ENCODE results near the gene WDR90. TPM values are rescaled to one million over a fixed set of nuclear protein-coding genes. Genes with fewer than 3 reads are reported as not detected.

Gene WDR90
- polyA plus RNA-seq, 3 donors = 0.13 to 16.5 (median 1.1) TPM

DNA sequence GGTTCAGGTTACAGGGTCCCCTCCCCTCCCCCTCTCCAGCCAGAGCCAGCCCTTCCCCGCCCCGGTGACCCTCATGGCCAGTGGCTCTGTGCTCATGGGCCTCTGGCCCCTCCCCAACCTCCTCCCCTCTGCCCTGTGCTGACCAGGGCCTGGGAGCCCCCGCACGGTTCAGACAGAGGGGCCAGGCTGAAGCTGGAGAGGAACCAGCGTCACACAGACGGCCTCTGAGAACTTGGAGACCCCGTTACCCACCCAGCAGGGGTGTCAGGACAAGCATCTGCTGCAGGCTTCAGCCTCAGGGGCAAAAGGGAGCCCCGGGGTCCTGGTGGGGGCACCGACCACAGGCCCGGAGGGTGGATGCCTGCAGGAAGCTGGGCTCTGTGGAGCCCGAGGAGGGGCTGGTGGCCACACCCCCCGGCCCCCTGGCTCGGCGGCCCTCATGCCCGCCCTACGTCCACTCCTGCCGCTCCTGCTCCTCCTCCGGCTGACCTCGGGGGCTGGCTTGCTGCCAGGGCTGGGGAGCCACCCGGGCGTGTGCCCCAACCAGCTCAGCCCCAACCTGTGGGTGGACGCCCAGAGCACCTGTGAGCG, 18.3 kb upstream of the WDR90 start, which contains the start of gene WFIKKN1:
Gene WFIKKN1 (plus strand): TSS at position 171 of the 591 bp plus-strand sequence. CDS start 269 bp downstream, at position 440.
- peak within 1 kb of the TSS; percentile 21 for H3K9ac ChIP-seq (ENCODE audit: insufficient read depth, low read length, poor library complexity, severe bottlenecking)
- intact Hi-C loops (cut with micrococcal nuclease) = no loop called here
- WGBS (ENCODE audit: insufficient coverage) = 2% methylated on average over 20 of the region's 23 CpGs

DNA sequence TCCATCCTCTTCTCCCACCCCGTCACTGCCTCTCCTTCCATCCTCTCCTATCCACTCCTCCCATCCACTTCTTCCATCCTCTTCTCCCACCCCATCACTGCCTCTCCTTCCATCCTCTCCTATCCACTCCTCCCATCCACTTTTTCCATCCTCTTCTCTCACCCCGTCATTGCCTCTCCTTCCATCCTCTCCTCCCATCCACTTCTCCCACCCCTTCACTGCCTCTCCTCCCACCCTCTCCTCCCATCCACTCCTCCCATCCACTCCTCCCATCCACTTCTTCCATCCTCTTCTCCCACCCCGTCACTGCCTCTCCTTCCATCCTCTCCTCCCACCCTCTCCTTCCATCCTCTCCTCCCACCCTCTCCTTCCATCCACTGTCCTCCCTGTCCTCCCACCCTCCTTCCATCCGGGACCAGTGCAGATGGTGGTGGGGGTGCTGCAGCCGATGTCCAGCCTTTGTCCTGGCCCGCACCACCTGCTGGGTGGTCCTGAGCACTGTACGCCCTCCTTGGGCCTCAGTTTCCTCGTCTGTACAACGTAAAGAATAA, 17.3 kb upstream of the WDR90 start:
- peaks cover 5 to 12% (median 8%) of the 10 kb centered on the region in 3 donors for H3K27me3 Mint-ChIP-seq (ENCODE audit: low read depth in 3 of 3)
- peaks cover 12% of the 10 kb centered on the region for H3K79me2 ChIP-seq (ENCODE audit: insufficient read depth, low read length)
- H3K36me3 ChIP-seq (replicated peaks in 1 of 2; ENCODE audit: control insufficient read depth in 1 of 2, insufficient read depth in 2 of 2, low read length in 2 of 2) = peaks cover 22 to 32% of the 10 kb centered on the region in 2 donors
- TF ChIP-seq CTCF (IDR thresholded peaks at IDR 0.05) = no peak
- intact Hi-C loops (cut with micrococcal nuclease) = no loop called here
- no peak overlapping the region for H3K27ac ChIP-seq (ENCODE audit: low read depth in 1 of 2, low read length in 2 of 2)
- no peak overlapping the region for H3K9ac ChIP-seq (ENCODE audit: insufficient read depth, low read length, poor library complexity, severe bottlenecking)
- peaks cover 15 to 35% of the 10 kb centered on the region in 2 donors for H3K4me1 ChIP-seq (ENCODE audit: control insufficient read depth in 1 of 2, insufficient read depth in 2 of 2, low read length in 2 of 2)
- H3K36me3 Mint-ChIP-seq = peaks cover 21 to 26% of the 10 kb centered on the region in 2 donors
- H3K4me3 Mint-ChIP-seq = no peak overlapping the region
- peaks cover 8% of the 10 kb centered on the region for H3K4me1 Mint-ChIP-seq
- no peak for DNase-seq
- H4K20me1 ChIP-seq (ENCODE audit: insufficient read depth, low read length) = peaks cover 54% of the 10 kb centered on the region
- no peaks in the 10 kb centered on the region for H3K9me3 ChIP-seq (replicated peaks in 1 of 2; ENCODE audit: control insufficient read depth in 1 of 2, insufficient read depth in 1 of 2, low read length in 2 of 2)
- H3K9me3 Mint-ChIP-seq = no peaks in the 10 kb centered on the region
- no peak overlapping the region for H3K4me3 ChIP-seq (replicated peaks in 1 of 3; ENCODE audit: low read depth in 2 of 3, low read length in 3 of 3)
- H3K4me2 ChIP-seq (replicated peaks; ENCODE audit: extremely low read depth, low read length, poor library complexity, severe bottlenecking) = no peak overlapping the region
- no peaks in the 10 kb centered on the region for H3K27me3 ChIP-seq (ENCODE audit: control insufficient read depth in 2 of 2, insufficient read depth in 2 of 2, low read length in 2 of 2)
- H3K27ac Mint-ChIP-seq = peak overlapping the region in 1 of 7 donors; percentile 20
- H2AFZ ChIP-seq (ENCODE audit: insufficient read depth, low read depth, low read length, poor library complexity, severe bottlenecking) = no peak overlapping the region
- 72% methylated on average over 5 of the region's 9 CpGs for WGBS (ENCODE audit: insufficient coverage)

More for the DNA sequence above, 18.3 kb upstream of the WDR90 start, which contains the start of gene WFIKKN1:
- Mint-ChIP-seq H3K4me1 (peaks cover 8% of the 10 kb centered on the region), H3K4me3 (no peak within 1 kb of the TSS), H3K27me3 (ENCODE audit: low read depth in 3 of 3) (peaks cover 2 to 12% (median 5%) of the 10 kb centered on the region in 3 donors), H3K27ac (peak within 1 kb of the TSS in 1 of 7 donors; percentile 15), H3K9me3 (no peaks in the 10 kb centered on the region), H3K36me3 (peaks cover 28 to 34% of the 10 kb centered on the region in 2 donors)
- Histone ChIP-seq H4K20me1 (ENCODE audit: insufficient read depth, low read length) (peaks cover 54% of the 10 kb centered on the region), H3K9me3 (replicated peaks in 1 of 2; ENCODE audit: control insufficient read depth in 1 of 2, insufficient read depth in 1 of 2, low read length in 2 of 2) (no peaks in the 10 kb centered on the region), H3K4me3 (replicated peaks in 1 of 3; ENCODE audit: low read depth in 2 of 3, low read length in 3 of 3) (no peak within 1 kb of the TSS), H3K4me1 (ENCODE audit: control insufficient read depth in 1 of 2, insufficient read depth in 2 of 2, low read length in 2 of 2) (peaks cover 15 to 28% of the 10 kb centered on the region in 2 donors), H3K27ac (ENCODE audit: low read depth in 1 of 2, low read length in 2 of 2) (no peak within 1 kb of the TSS), H3K36me3 (replicated peaks in 1 of 2; ENCODE audit: control insufficient read depth in 1 of 2, insufficient read depth in 2 of 2, low read length in 2 of 2) (peaks cover 29 to 42% of the 10 kb centered on the region in 2 donors), H3K4me2 (replicated peaks; ENCODE audit: extremely low read depth, low read length, poor library complexity, severe bottlenecking) (no peak within 1 kb of the TSS), H3K27me3 (ENCODE audit: control insufficient read depth in 2 of 2, insufficient read depth in 2 of 2, low read length in 2 of 2) (no peaks in the 10 kb centered on the region), H2AFZ (ENCODE audit: insufficient read depth, low read depth, low read length, poor library complexity, severe bottlenecking) (no peak within 1 kb of the TSS), H3K79me2 (ENCODE audit: insufficient read depth, low read length) (peaks cover 12% of the 10 kb centered on the region)
- peak in 1 of 3 donors; percentile 5 for DNase-seq
- TF ChIP-seq CTCF (IDR thresholded peaks at IDR 0.05) = no peak
